Kidney (tissue), 14 donors: ENCODE measurements around the gene DMWD. TPM values are rescaled to one million over a fixed set of nuclear protein-coding genes. Genes with fewer than 3 reads are reported as not detected.

Experiments used
- DNase-seq, 5 donors: peaks; one replicate each; pipeline ENCODE4 v3.0.0-alpha.2; 2013 to 2020
- FAIRE-seq: peaks from 2 replicates; lab custom pipeline; 2012; peaks lifted over from hg19 to GRCh38; lab: Jason Lieb, UNC
- H3K27ac ChIP-seq, 2 donors: one replicate each; pipeline ENCODE4 v1.7.0; 2013; ENCODE audit warnings: low read depth in 2 of 2, low read length in 2 of 2, inconsistent platforms in 1 of 2
- H3K27me3 ChIP-seq: one replicate; pipeline ENCODE4 v1.7.1; 2013; ENCODE audit warnings: low read length, inconsistent platforms; ENCODE audit not compliant: control insufficient read depth, insufficient read depth
- H3K36me3 ChIP-seq, 3 donors: one replicate each; pipeline versions ENCODE4 v1.7.0 to v1.7.1; 2013; ENCODE audit warnings: low read length in 3 of 3, control low read depth in 1 of 3, inconsistent platforms in 1 of 3; ENCODE audit not compliant: insufficient read depth in 3 of 3, control insufficient read depth in 2 of 3
- H3K4me1 ChIP-seq, 3 donors: one replicate each; pipeline versions ENCODE4 v1.7.0 to v1.7.1; 2013; ENCODE audit warnings: low read length in 3 of 3, inconsistent platforms in 1 of 3, low read depth in 1 of 3; ENCODE audit not compliant: control insufficient read depth in 2 of 3, insufficient read depth in 2 of 3
- H3K4me3 ChIP-seq, 3 donors: one replicate each; pipeline versions ENCODE4 v1.7.0 to v1.8.1; 2013; ENCODE audit warnings: low read length in 3 of 3, control low read depth in 1 of 3, inconsistent platforms in 1 of 3
- H3K9ac ChIP-seq, 3 donors: one replicate each; pipeline versions ENCODE4 v1.7.0 to v1.7.1; 2013; ENCODE audit warnings: low read length in 3 of 3, control low read depth in 1 of 3, inconsistent platforms in 1 of 3
- H3K9me3 ChIP-seq, 3 donors: one replicate each; pipeline versions ENCODE4 v1.7.0 to v1.7.1; 2013; ENCODE audit warnings: low read length in 3 of 3, control low read depth in 1 of 3, inconsistent platforms in 1 of 3; ENCODE audit not compliant: control insufficient read depth in 2 of 3, insufficient read depth in 1 of 3
- CTCF ChIP-seq: IDR thresholded peaks from 3 replicates; pipeline ENCODE4 v1.5.1; 2012; ENCODE audit warnings: mild to moderate bottlenecking, moderate library complexity, borderline replicate concordance; ENCODE audit not compliant: insufficient read depth; ENCODE audit errors: extremely low read depth
- intact Hi-C: fragments of 100-400 bp; cut with DNase I; formaldehyde crosslinking; loops from one replicate; pipeline ENCODE4 v1.11.1; 2022
- polyA plus RNA-seq: library from polyadenylated mRNA; stranded (reverse); fragments of 350-450 nt; fragmentation: Illumina TruSeq; extraction: RNeasy Lipid Tissue Mini Kit (QIAGEN cat#74804); gene quantifications from one replicate; pipeline ENCODE4 v1.2.3, GENCODE V29; 2014; ENCODE audit warnings: low read depth, low replicate concordance; ENCODE audit not compliant: insufficient read depth
- total RNA-seq: library from RNA; stranded (reverse); fragmentation: NEBNext Ultra II Directional; extraction: Animal tissue kit (Norgen Biotek cat#: 25700); gene quantifications from one replicate; pipeline ENCODE4 v1.2.1, GENCODE V29; 2021
- donor health status: control.
- donor health status: control.
- donor health status: control.
- donor health status: control.
- donor health status: control.
- donor health status: DM: yes; HTN: yes; CAD: no.
- donor health status: Normal renal cell carcinoma (clear cell type).

Gene DMWD
- total and polyA plus RNA-seq, 2 donors from 2014 or later = 22.2 to 60.9 TPM

- H3K9me3 ChIP-seq = no peaks in the 10 kb centered on the region
- FAIRE-seq = no peak
- H3K27ac ChIP-seq = peak overlapping the region; percentile 51 to 52
- peak overlapping the region in 1 of 3 donors; percentile 3 for H3K9ac ChIP-seq
- no peaks in the 10 kb centered on the region for H3K27me3 ChIP-seq
- no peak for TF ChIP-seq CTCF
- no peak overlapping the region for H3K4me3 ChIP-seq
- intact Hi-C loops = no loop called here
- H3K36me3 ChIP-seq = peaks cover 0 to 7% (median 4%) of the 10 kb centered on the region in 3 donors
- peak in 2 of 5 donors; percentile 35 to 90 for DNase-seq
- H3K4me1 ChIP-seq = peaks cover 0 to 24% (median 0%) of the 10 kb centered on the region in 3 donors
These were observed 9.5 kb downstream of the DMWD start for GRCh38 chr19:45782820-45783785.

GRCh38 chr19:45782162-45782691, 10.4 kb downstream of the DMWD start, which contains the start of gene DMPK:
TSS of gene DMPK (minus strand) at chr19:45782490. CDS start at chr19:45782352, 138 bp downstream.
- no peak for TF ChIP-seq CTCF
- Histone ChIP-seq H3K36me3 (peaks cover 0 to 5% (median 3%) of the 10 kb centered on the region in 3 donors), H3K9ac (peak within 1 kb of the TSS in 1 of 3 donors; percentile 40), H3K4me3 (peak within 1 kb of the TSS in 1 of 3 donors; percentile 32), H3K4me1 (peaks cover 0 to 24% (median 0%) of the 10 kb centered on the region in 3 donors), H3K9me3 (no peaks in the 10 kb centered on the region), H3K27me3 (no peaks in the 10 kb centered on the region), H3K27ac (peak within 1 kb of the TSS; percentile 51 to 61)
- intact Hi-C loops = no loop called here
- peak in 2 of 5 donors; percentile 27 to 92 for DNase-seq
- no peak for FAIRE-seq

DNA sequence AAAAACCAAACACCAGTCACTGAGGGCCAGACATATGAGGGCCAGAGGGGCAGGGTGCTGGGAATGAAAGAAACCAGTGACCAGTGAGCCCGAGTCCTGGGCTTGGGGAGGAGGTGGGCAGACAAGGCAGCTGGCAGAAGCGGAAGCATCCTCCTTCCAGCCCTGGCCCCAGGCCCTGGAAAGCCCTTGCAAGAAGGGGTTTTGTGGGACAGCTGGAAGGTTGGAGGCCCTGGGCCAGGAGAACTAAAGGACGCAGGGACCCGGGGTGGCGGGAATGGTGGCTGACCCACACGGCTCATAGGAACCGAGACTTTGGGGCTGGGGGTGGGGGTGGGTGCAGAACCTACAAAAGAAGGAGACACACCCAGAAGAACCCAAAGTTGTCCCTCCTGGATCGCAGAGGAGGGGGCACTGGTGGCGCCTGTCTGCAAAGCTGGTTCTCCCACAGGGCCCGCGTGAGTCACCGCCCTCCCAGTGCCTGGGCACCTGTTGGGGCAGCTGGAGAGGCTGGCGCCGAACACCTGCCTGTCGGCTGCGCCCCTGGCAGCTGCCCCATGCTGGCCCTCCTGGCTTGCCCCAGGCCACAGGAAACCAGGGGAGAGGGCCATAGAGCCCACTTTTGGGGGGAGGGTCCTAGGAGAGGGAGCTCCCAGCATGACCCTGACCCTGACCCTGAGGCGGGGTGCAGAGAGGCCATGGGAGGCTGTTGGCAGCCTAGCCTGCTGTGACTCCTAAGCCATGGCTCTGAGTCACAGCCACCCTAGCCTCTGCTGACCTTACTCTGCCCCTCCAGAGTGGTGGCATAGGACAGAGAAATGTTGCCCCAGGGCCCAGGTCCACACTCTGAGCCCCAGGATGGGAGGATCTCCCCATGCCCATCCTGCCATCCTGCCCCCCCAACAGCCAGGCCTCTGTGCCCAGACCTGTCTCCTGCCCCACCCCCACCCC, 11.2 kb downstream of the DMWD start:
- TF ChIP-seq CTCF = no peak
- Histone ChIP-seq H3K9ac (peak overlapping the region in 1 of 3 donors; percentile 22), H3K27ac (peak overlapping the region in 1 of 2 donors; percentile 61), H3K27me3 (no peaks in the 10 kb centered on the region), H3K4me1 (peaks cover 0 to 24% (median 0%) of the 10 kb centered on the region in 3 donors), H3K9me3 (no peaks in the 10 kb centered on the region), H3K4me3 (peak overlapping the region in 1 of 3 donors; percentile 32), H3K36me3 (peaks cover 0 to 5% (median 0%) of the 10 kb centered on the region in 3 donors)
- intact Hi-C loops = no loop called here
- peak in 2 of 5 donors; percentile 66 to 83 for DNase-seq
- no peak for FAIRE-seq
